Activated naive CD8-positive, alpha-beta T cell treated with anti-CD3 and anti-CD28 coated beads, Interleukin-2, amount 50 U/mL, for 16 hours (primary cell): Measurements from ENCODE around the gene CNOT10.
A peak's percentile ranks its signal among the peaks of the same experiment; 100 is the strongest.
"Not testable (repeated sequence)": the region's sequence is repeated elsewhere in the genome, so short reads cannot be mapped to it uniquely, and the experiment has no call there.

Source experiments
- DNase-seq: peaks from one replicate; pipeline ENCODE4 v3.0.0-alpha.2; 2020; ENCODE audit warnings: low read depth, low spot score

CNOT10 gene

GRCh38 chr3:32684800-32685542 is at the start of gene CNOT10:
CNOT10 (plus strand) TSS chr3:32685188; CDS start chr3:32685461, 273 bp downstream.
- peak; percentile 93 for DNase-seq

GRCh38 chr3:32640939-32641338 is 44.0 kb upstream of the CNOT10 start:
- DNase-seq: no peak

- no peak for DNase-seq
Observed at GRCh38 chr3:32641356-32641755, 43.6 kb upstream of the CNOT10 start.

- no peak for DNase-seq
Observed at GRCh38 chr3:32643354-32643753, 41.6 kb upstream of the CNOT10 start.

- no peak for DNase-seq
Observed at GRCh38 chr3:32643816-32644215, 41.2 kb upstream of the CNOT10 start.

GRCh38 chr3:32644380-32644779 is 40.6 kb upstream of the CNOT10 start:
- no peak for DNase-seq

- DNase-seq: no peak
Observed at GRCh38 chr3:32646761-32647160, 38.2 kb upstream of the CNOT10 start.

- not testable (repeated sequence) for DNase-seq
Observed at GRCh38 chr3:32652337-32653100, 32.5 kb upstream of the CNOT10 start.

GRCh38 chr3:32655167-32655566 is 29.8 kb upstream of the CNOT10 start:
- no peak for DNase-seq

- no peak for DNase-seq
Observed at GRCh38 chr3:32660634-32661033, 24.4 kb upstream of the CNOT10 start.

- DNase-seq: no peak
Observed at GRCh38 chr3:32662647-32663046, 22.3 kb upstream of the CNOT10 start.

GRCh38 chr3:32664630-32665075 is 20.3 kb upstream of the CNOT10 start:
- not testable (repeated sequence) for DNase-seq

GRCh38 chr3:32667072-32667582 is 17.9 kb upstream of the CNOT10 start:
- no peak for DNase-seq

- not testable (repeated sequence) for DNase-seq
Observed at GRCh38 chr3:32669226-32669625, 15.8 kb upstream of the CNOT10 start.

GRCh38 chr3:32673730-32674129 is 11.3 kb upstream of the CNOT10 start:
- not testable (repeated sequence) for DNase-seq

GRCh38 chr3:32675164-32675563 is 9.8 kb upstream of the CNOT10 start:
- DNase-seq: no peak

- no peak for DNase-seq
Observed at GRCh38 chr3:32675650-32676049, 9.3 kb upstream of the CNOT10 start.

GRCh38 chr3:32681811-32682210 is 3.2 kb upstream of the CNOT10 start:
- no peak for DNase-seq

- DNase-seq: no peak
Observed at GRCh38 chr3:32684029-32684799, 774 bp upstream of the CNOT10 start.

GRCh38 chr3:32685543-32686185 is 676 bp downstream of the CNOT10 start:
- no peak for DNase-seq

GRCh38 chr3:32686713-32687112 is 1.7 kb downstream of the CNOT10 start:
- DNase-seq: no peak
